GM10847 (cell line): ENCODE data around the gene SOCS1.

ENCODE experiments used
- POLR2A ChIP-seq: IDR thresholded peaks from 2 replicates; pipeline ENCODE4 v1.6.1; 2011; ENCODE audit not compliant: insufficient read length; ENCODE audit errors: extremely low read depth

Gene SOCS1

GRCh38 chr16:11229906-11230305 lies 26.1 kb downstream of the SOCS1 start:
- no peak for TF ChIP-seq POLR2A

GRCh38 chr16:11229432-11229831 lies 26.6 kb downstream of the SOCS1 start:
- no peak for TF ChIP-seq POLR2A

GRCh38 chr16:11225677-11226549 lies 30.1 kb downstream of the SOCS1 start:
- no peak for TF ChIP-seq POLR2A

- TF ChIP-seq POLR2A, result no peak
Observed at GRCh38 chr16:11224894-11225676, 30.9 kb downstream of the SOCS1 start.

- no peak for TF ChIP-seq POLR2A
Observed at GRCh38 chr16:11224096-11224893, 31.7 kb downstream of the SOCS1 start.

GRCh38 chr16:11219178-11219577 lies 36.8 kb downstream of the SOCS1 start:
- TF ChIP-seq POLR2A, result no peak

DNA sequence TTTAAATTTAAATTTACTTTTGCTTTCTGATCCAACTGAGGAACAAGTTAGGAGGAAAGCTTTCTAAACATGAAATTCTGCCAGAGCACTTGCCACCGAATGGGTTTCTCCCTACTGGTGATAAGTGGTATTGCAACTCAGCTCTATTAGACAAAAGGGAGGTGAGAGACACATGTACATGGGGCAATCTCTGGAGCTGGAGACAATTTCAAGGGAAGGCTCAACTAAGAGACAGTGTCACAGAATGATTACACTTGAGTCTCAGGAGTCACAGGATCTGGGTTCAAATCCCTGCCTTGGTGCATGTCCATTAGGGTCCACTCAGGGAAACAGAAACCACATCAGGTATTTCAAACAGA lies 37.4 kb downstream of the SOCS1 start:
- no peak for TF ChIP-seq POLR2A

DNA sequence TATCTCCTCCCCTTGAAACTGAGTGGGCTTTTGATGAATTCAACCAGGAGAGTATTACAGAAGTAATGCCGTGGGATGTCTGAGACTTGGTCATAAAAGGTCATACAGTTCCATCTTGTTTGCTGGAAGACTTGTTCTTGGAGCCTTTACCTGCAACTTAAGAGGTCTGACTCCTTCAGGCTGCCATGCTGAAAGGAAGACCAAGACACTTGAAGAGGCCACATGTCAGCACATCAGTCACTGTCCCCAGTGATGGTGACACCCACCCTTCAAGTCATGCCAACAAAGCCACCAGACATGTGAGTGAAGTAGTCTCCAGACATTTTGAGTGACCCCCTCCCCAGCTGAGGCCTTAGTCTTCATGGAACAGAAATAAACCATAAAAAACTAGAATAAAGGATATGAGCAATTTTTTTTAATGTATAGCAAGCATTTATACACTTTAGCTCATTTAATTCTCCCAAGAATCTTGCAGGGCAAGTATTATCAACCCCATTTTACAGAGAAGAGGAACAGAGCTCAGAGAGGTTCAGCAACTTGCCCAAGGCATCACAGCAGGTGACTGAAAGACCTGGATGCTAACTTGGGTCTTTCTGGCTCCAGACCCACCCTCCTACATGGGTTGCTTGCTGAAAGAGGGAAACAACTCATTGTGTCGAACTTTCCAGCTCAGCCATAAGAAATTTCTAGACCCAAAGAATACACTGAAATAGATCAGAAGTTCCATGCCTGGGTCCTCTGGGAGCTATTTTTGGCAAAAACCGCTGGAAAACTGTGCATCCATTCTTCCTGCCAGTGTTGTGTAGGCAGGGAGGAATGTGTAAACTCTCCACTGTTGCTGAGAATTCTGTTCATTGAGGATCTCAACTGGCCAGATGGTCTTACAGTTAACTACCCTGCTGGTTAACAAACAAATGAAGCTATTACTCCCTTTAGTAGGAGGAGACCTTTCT lies 38.1 kb downstream of the SOCS1 start:
- TF ChIP-seq POLR2A, result no peak

- no peak for TF ChIP-seq POLR2A
Observed at GRCh38 chr16:11215935-11216556, 40.0 kb downstream of the SOCS1 start.

DNA sequence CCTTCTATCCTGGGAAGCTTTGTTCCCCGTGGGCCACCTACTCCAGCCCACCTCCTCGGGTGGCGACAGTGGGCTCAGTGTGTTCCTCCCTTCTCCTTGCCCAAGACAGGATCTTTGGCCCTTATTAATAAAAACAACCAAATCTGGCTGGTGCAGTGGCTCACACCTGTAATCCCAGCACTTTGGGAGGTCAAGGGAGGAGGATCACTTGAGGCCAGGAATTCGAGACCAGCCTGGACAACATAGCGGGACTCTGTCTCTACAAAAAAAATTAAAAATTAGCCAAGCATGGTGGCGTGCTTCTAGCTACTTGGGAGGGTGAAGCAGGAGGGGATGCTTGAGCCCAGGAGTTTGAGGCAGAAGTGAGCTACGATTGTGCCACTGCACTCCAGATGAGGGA lies 42.2 kb downstream of the SOCS1 start:
- TF ChIP-seq POLR2A, result no peak

- TF ChIP-seq POLR2A, result no peak
Observed at GRCh38 chr16:11213373-11213772, 42.6 kb downstream of the SOCS1 start.

GRCh38 chr16:11212798-11213196 lies 43.2 kb downstream of the SOCS1 start:
- no peak for TF ChIP-seq POLR2A

- TF ChIP-seq POLR2A, result no peak
Observed at GRCh38 chr16:11211977-11212797, 43.8 kb downstream of the SOCS1 start.
